ENCODE results near the gene KRT74. TPM values are rescaled to one million over a fixed set of nuclear protein-coding genes. Genes with fewer than 3 reads are reported as not detected.
"Not testable (repeated sequence)": the region's sequence is repeated elsewhere in the genome, so short reads cannot be mapped to it uniquely, and the experiment has no call there.

Gene KRT74
- total RNA-seq, 4 donors from 2014 or later: not detected

DNA sequence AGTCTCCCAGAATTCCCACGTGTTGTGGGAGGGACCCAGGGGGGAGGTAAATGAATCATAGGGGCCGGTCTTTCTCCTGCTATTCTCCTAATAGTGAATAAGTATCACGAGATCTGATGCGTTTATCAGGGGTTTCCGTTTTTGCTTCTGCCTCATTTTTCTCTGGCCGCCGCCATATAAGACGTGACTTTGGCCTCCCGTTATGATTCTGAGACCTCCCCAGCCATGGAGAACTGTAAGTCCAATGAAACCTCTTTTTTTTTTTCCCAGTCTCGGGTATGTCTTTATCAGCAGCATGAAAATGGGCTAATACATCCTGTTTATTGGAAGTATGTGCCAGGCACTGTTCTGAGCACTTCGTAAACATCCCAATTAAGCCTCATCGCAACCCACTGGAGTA is 26.8 kb upstream of the KRT74 start:
- H3K9me3 ChIP-seq: no peaks in the 10 kb centered on the region
- no peak overlapping the region for H3K4me3 ChIP-seq
- H3K4me1 ChIP-seq: peaks cover 0 to 5% (median 0%) of the 10 kb centered on the region in 4 donors
- no peak for DNase-seq (ENCODE audit: low spot score in 2 of 2)
- WGBS, 2 donors: 84 to 92% methylated on average over 12 of the region's 12 CpGs
- H3K36me3 ChIP-seq: no peaks in the 10 kb centered on the region
- peaks cover 0 to 40% of the 10 kb centered on the region in 2 donors for H3K27me3 ChIP-seq
- H3K27ac ChIP-seq: no peak overlapping the region
- TF ChIP-seq EP300 (IDR thresholded peaks at IDR 0.05) (no peak), POLR2A (IDR thresholded peaks at IDR 0.05) (no peak)

DNA sequence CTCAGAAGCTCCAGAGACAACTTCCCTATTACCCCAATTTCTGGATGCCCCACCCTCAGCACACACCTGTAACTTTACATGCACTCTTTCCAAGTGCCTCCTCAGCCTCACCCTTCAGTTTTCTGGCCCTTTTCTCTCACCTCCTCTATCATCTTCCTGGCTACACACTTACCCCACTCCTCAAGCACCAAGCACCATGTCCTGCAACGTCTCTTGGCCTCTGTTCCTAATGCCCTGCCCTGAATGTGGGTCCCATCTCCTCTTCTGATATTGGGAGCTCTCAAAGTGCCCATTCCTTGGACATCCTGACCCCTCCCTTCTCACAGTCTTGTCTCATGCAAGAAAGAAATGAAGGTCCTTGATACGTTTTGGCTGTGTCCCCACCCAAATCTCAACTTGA is 26.4 kb upstream of the KRT74 start:
- Histone ChIP-seq H3K27ac (no peak overlapping the region), H3K4me1 (peaks cover 0 to 5% (median 0%) of the 10 kb centered on the region in 4 donors), H3K36me3 (no peaks in the 10 kb centered on the region), H3K9me3 (no peaks in the 10 kb centered on the region), H3K27me3 (peaks cover 0 to 40% of the 10 kb centered on the region in 2 donors), H3K4me3 (no peak overlapping the region)
- DNase-seq (ENCODE audit: low spot score in 2 of 2): no peak
- 63 to 64% methylated on average over 2 of the region's 2 CpGs for WGBS, 2 donors
- TF ChIP-seq, protein P1, sequence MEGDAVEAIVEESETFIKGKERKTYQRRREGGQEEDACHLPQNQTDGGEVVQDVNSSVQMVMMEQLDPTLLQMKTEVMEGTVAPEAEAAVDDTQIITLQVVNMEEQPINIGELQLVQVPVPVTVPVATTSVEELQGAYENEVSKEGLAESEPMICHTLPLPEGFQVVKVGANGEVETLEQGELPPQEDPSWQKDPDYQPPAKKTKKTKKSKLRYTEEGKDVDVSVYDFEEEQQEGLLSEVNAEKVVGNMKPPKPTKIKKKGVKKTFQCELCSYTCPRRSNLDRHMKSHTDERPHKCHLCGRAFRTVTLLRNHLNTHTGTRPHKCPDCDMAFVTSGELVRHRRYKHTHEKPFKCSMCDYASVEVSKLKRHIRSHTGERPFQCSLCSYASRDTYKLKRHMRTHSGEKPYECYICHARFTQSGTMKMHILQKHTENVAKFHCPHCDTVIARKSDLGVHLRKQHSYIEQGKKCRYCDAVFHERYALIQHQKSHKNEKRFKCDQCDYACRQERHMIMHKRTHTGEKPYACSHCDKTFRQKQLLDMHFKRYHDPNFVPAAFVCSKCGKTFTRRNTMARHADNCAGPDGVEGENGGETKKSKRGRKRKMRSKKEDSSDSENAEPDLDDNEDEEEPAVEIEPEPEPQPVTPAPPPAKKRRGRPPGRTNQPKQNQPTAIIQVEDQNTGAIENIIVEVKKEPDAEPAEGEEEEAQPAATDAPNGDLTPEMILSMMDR (IDR thresholded peaks at IDR 0.05): no peak
- TF ChIP-seq EP300 (IDR thresholded peaks at IDR 0.05) (no peak), POLR2A (IDR thresholded peaks at IDR 0.05) (no peak)

DNA sequence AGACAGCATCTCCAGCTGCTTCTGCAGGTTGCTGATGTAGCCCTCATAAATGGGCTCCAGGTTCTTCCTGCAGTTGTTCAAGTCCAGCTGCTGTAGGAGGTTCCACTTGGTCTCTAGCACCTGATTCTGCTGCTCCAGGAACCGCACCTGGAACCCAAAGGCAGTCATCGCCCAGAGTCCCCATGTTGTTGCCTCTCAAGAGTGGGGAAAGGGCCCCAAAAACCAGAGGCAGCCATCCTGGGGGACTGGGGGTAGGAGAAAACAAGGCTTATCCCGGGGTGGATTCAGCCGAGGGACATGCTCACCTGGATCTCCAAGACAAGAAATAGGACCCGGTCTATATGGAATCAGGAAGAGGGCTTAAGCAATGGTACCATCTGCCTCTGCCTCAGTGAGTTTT is 25.3 kb upstream of the KRT74 start:
- Histone ChIP-seq H3K4me1 (peaks cover 0 to 5% (median 0%) of the 10 kb centered on the region in 4 donors), H3K4me3 (no peak overlapping the region), H3K36me3 (no peaks in the 10 kb centered on the region), H3K9me3 (no peaks in the 10 kb centered on the region), H3K27me3 (peaks cover 0 to 40% of the 10 kb centered on the region in 2 donors), H3K27ac (no peak overlapping the region)
- DNase-seq (ENCODE audit: low spot score in 2 of 2): no peak
- TF ChIP-seq EP300 (IDR thresholded peaks at IDR 0.05) (no peak), POLR2A (IDR thresholded peaks at IDR 0.05) (no peak)
- TF ChIP-seq, protein P1 (IDR thresholded peaks at IDR 0.05): no peak
- 88 to 90% methylated on average over 5 of the region's 5 CpGs for WGBS, 2 donors

DNA sequence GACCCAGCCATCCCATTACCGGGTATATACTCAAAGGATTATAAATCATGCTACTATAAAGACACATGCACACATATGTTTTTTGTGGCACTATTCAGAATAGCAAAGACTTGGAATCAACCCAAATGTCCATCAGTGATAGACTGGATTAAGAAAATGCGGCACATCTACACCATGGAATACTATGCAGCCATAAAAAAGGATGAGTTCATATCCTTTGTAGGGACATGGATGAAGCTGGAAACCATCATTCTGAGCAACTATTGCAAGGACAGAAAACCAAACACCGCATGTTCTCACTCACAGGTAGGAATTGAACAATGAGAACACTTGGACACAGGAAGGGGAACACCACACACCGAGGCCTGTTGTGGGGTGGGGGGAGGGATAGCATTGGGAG is 20.6 kb upstream of the KRT74 start:
- H3K9me3 ChIP-seq; DNase-seq (ENCODE audit: low spot score in 2 of 2); H3K4me3 ChIP-seq; H3K36me3 ChIP-seq; H3K27me3 ChIP-seq; H3K27ac ChIP-seq; H3K4me1 ChIP-seq: not testable (repeated sequence)
- WGBS, 2 donors: 81 to 95% methylated on average over 4 of the region's 4 CpGs

DNA sequence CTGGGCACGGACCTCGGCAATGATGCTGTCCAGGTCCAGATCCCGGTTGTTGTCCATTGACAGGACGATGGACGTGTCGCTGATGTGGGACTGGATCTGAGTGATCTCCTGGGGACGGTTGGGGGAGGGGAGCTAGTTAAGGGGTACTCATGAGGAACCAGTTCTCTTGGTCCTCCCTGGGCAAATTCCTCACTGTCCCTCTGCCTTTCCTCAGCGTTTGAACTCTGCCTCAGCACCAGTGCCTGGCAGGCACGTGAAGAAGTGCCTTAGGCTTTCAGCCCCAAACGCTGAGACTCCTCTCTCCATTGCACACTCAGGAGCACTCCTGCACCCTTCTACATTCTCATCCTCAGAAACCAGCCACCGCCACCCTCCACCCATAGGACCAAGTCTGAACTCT is 17.9 kb upstream of the KRT74 start:
- no peak overlapping the region for H3K27ac ChIP-seq
- H3K27me3 ChIP-seq: peaks cover 0 to 1% of the 10 kb centered on the region in 2 donors
- H3K4me3 ChIP-seq: no peak overlapping the region
- WGBS, 2 donors: 84 to 85% methylated on average over 11 of the region's 11 CpGs
- H3K9me3 ChIP-seq: no peaks in the 10 kb centered on the region
- DNase-seq (ENCODE audit: low spot score in 2 of 2): no peak
- no peaks in the 10 kb centered on the region for H3K36me3 ChIP-seq
- TF ChIP-seq POLR2A (IDR thresholded peaks at IDR 0.05) (no peak), EP300 (IDR thresholded peaks at IDR 0.05) (no peak)
- TF ChIP-seq, protein P1 (IDR thresholded peaks at IDR 0.05): no peak
- H3K4me1 ChIP-seq: no peaks in the 10 kb centered on the region

DNA sequence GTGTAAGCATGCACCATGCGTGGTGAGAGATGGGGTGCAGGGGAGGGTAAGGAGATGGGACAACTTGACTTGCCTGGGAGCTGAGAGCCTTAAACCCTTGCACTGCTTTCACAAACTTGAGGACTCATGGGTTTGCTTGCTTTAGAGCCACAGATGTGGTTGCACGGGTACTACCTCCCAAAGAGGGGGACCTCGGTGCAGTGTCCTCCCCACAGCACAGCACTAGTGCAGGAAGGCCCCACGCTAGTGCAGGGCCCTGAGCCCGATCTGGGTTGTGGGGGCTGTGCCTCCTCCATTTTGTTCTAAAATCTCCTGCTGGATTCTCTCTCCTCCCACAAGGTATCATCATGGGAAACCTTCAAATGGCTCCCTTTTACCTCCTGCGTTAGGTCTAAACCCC is 16.4 kb upstream of the KRT74 start:
- Histone ChIP-seq H3K27me3 (no peaks in the 10 kb centered on the region), H3K4me3 (no peak overlapping the region), H3K27ac (no peak overlapping the region), H3K9me3 (no peaks in the 10 kb centered on the region), H3K4me1 (no peaks in the 10 kb centered on the region), H3K36me3 (no peaks in the 10 kb centered on the region)
- TF ChIP-seq POLR2A (IDR thresholded peaks at IDR 0.05) (no peak), EP300 (IDR thresholded peaks at IDR 0.05) (no peak)
- TF ChIP-seq, protein P1 (IDR thresholded peaks at IDR 0.05): no peak
- DNase-seq (ENCODE audit: low spot score in 2 of 2): no peak
- WGBS, 2 donors: 88 to 93% methylated on average over 6 of the region's 6 CpGs
